ENCODE measurements around the gene PRDM12.

GRCh38 chr9:130659699-130660248 lies 4.6 kb upstream of the PRDM12 start:
- TF ChIP-seq OSR1 (CRISPR knock-in tag; IDR thresholded peaks at IDR 0.05) (no peak), TOX (CRISPR knock-in tag; IDR thresholded peaks at IDR 0.05; ENCODE audit: borderline replicate concordance) (no peak), ZFP3 (CRISPR knock-in tag; IDR thresholded peaks at IDR 0.05) (no peak), ZFP30 (CRISPR knock-in tag; IDR thresholded peaks at IDR 0.05) (no peak), TSHZ2 (CRISPR knock-in tag; IDR thresholded peaks at IDR 0.05) (no peak), ZNF70 (CRISPR knock-in tag; IDR thresholded peaks at IDR 0.05) (no peak), SNAI2 (CRISPR knock-in tag; IDR thresholded peaks at IDR 0.05) (no peak), PATZ1 (CRISPR knock-in tag; IDR thresholded peaks at IDR 0.05; ENCODE audit: borderline replicate concordance) (no peak), GLIS3 (CRISPR knock-in tag; IDR thresholded peaks at IDR 0.05) (no peak), ARNTL (CRISPR knock-in tag; IDR thresholded peaks at IDR 0.05; ENCODE audit: borderline replicate concordance, low read depth) (no peak), CREB5 (CRISPR knock-in tag; IDR thresholded peaks at IDR 0.05; ENCODE audit: low read depth) (no peak), ZNF8 (CRISPR knock-in tag; IDR thresholded peaks at IDR 0.05) (no peak), TCF4 (CRISPR knock-in tag; IDR thresholded peaks at IDR 0.05; ENCODE audit: borderline replicate concordance) (no peak)

Measured in SK-N-SH treated with all-trans-retinoic acid at 6 μM for 48 hours (cell line).